ENCODE results near the gene MT1HL1. TPM values are rescaled to one million over a fixed set of nuclear protein-coding genes. Genes with fewer than 3 reads are reported as not detected.

The MT1HL1 gene
- total and polyA plus RNA-seq, 2 experiments from 2014 or later, result not detected

GRCh38 chr1:237016626-237017025 is 12.4 kb upstream of the MT1HL1 start:
- no peaks in the 10 kb centered on the region for H3K36me3 ChIP-seq
- H3K9me3 ChIP-seq (ENCODE audit: low read depth), result no peaks in the 10 kb centered on the region
- TF ChIP-seq CTCF (IDR thresholded peaks at IDR 0.05; ENCODE audit: low read depth, low read length), result no peak
- H3K27ac ChIP-seq, result no peak overlapping the region
- H3K4me1 ChIP-seq (ENCODE audit: low read depth), result peaks cover under 1% of the 10 kb centered on the region
- H3K4me3 ChIP-seq, result no peak overlapping the region
- no peaks in the 10 kb centered on the region for H3K27me3 ChIP-seq
- no peak for DNase-seq (ENCODE audit: low read depth in 1 of 2, low spot score in 1 of 2)

GRCh38 chr1:237013608-237014007 is 9.4 kb upstream of the MT1HL1 start:
- H3K27me3 ChIP-seq, result no peaks in the 10 kb centered on the region
- no peak overlapping the region for H3K4me3 ChIP-seq
- peaks cover 14% of the 10 kb centered on the region for H3K4me1 ChIP-seq (ENCODE audit: low read depth)
- no peaks in the 10 kb centered on the region for H3K36me3 ChIP-seq
- H3K9me3 ChIP-seq (ENCODE audit: low read depth), result no peaks in the 10 kb centered on the region
- H3K27ac ChIP-seq, result no peak overlapping the region
- DNase-seq (ENCODE audit: low read depth in 1 of 2, low spot score in 1 of 2), result no peak
- no peak for TF ChIP-seq CTCF (IDR thresholded peaks at IDR 0.05; ENCODE audit: low read depth, low read length)

DNA sequence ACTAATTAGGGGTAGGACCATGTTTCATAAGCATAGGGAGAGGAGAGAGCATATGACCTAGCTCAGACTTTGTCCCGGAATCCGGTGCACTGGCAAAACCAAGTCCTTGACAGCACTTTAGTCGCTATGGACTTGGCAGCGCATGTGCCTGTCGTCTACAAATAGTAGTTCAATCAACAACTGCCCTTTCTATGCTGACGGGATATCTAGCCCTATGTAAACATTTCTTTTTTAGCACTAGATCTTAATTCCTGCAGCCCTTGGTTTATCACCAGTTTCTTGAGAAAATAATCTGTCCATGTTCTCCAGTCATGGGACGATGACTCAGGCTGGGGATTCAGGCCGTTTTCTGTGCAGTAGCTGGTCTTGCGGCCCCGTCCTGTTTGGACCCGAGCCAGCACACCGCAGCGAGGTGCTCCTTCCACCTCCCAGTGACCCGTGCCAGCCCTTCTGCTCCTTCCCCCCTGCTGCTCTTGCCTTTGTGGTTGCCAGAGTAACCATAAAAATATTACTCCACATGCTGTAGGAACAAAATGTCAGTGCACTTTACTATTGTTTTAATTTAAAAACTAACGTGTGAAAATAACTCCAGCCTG is 8.6 kb upstream of the MT1HL1 start:
- no peak for TF ChIP-seq CTCF (IDR thresholded peaks at IDR 0.05; ENCODE audit: low read depth, low read length)
- no peaks in the 10 kb centered on the region for H3K27me3 ChIP-seq
- H3K9me3 ChIP-seq (ENCODE audit: low read depth), result no peaks in the 10 kb centered on the region
- peaks cover 21% of the 10 kb centered on the region for H3K4me1 ChIP-seq (ENCODE audit: low read depth)
- peak in 1 of 2 donors; percentile 56 for DNase-seq (ENCODE audit: low read depth in 1 of 2, low spot score in 1 of 2)
- H3K36me3 ChIP-seq, result no peaks in the 10 kb centered on the region
- no peak overlapping the region for H3K4me3 ChIP-seq
- H3K27ac ChIP-seq, result no peak overlapping the region

GRCh38 chr1:237012361-237012760 is 8.1 kb upstream of the MT1HL1 start:
- H3K9me3 ChIP-seq (ENCODE audit: low read depth), result no peaks in the 10 kb centered on the region
- DNase-seq (ENCODE audit: low read depth in 1 of 2, low spot score in 1 of 2), result no peak
- H3K27me3 ChIP-seq, result no peaks in the 10 kb centered on the region
- H3K4me3 ChIP-seq, result no peak overlapping the region
- TF ChIP-seq CTCF (IDR thresholded peaks at IDR 0.05; ENCODE audit: low read depth, low read length), result no peak
- H3K36me3 ChIP-seq, result no peaks in the 10 kb centered on the region
- H3K4me1 ChIP-seq (ENCODE audit: low read depth), result peaks cover 26% of the 10 kb centered on the region
- H3K27ac ChIP-seq, result no peak overlapping the region

DNA sequence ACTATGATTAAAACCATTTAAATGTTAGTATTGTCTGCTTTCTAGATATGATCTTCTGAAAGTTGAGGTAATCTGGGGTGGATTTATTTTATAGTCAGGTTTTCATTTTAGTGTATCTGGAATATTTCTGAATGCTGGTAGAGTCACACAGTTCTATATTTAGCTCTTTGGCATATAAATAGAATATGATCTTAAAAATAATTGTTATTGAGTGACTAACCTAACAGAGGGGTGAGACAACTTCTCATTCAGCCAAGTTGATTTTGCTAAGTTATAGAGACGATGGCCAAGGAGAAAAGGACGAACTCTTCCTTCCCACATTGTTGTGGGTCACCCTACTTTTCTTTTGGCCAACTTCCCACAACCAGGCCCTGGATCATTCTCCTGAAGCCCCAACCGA is 7.2 kb upstream of the MT1HL1 start:
- H3K27ac ChIP-seq, result no peak overlapping the region
- DNase-seq (ENCODE audit: low read depth in 1 of 2, low spot score in 1 of 2), result no peak
- no peaks in the 10 kb centered on the region for H3K36me3 ChIP-seq
- no peak for TF ChIP-seq CTCF (IDR thresholded peaks at IDR 0.05; ENCODE audit: low read depth, low read length)
- peaks cover 33% of the 10 kb centered on the region for H3K4me1 ChIP-seq (ENCODE audit: low read depth)
- H3K27me3 ChIP-seq, result no peaks in the 10 kb centered on the region
- no peak overlapping the region for H3K4me3 ChIP-seq
- H3K9me3 ChIP-seq (ENCODE audit: low read depth), result no peaks in the 10 kb centered on the region
